SU-DHL-6 (cell line): Measurements from ENCODE around the gene GINS2.

Source experiments
- H2AFZ ChIP-seq: fragments of 200-600 bp; sonication (generic); 2 replicates; pipeline ENCODE4 v1.6.1; 2014; ENCODE audit warnings: low read depth, mild to moderate bottlenecking, moderate library complexity, mixed read lengths, antibody characterized with exemption, low read length; ENCODE audit not compliant: severe bottlenecking
- H3F3A ChIP-seq: fragments of 200-600 bp; shearing (Covaris generic); 2 replicates; pipeline ENCODE4 v1.6.0; 2016; ENCODE audit warnings: antibody characterized with exemption, mild to moderate bottlenecking; ENCODE audit not compliant: insufficient read depth
- H3K27ac ChIP-seq: fragments of 200-600 bp; sonication (generic); 2 replicates; pipeline ENCODE4 v1.5.1; 2016; ENCODE audit warnings: low read depth, mild to moderate bottlenecking, low read length, moderate library complexity, mixed read lengths
- H3K27me3 ChIP-seq: fragments of 200-600 bp; sonication (generic), shearing (Covaris generic); 2 replicates; pipeline ENCODE4 v1.6.0; 2014; ENCODE audit warnings: mild to moderate bottlenecking, low read length
- H3K36me3 ChIP-seq: fragments of 200-600 bp; sonication (generic); 2 replicates; pipeline ENCODE4 v1.6.1; 2014; ENCODE audit warnings: mild to moderate bottlenecking, low read length, mixed read lengths
- H3K4me2 ChIP-seq: fragments of 300-600, 200-600 bp; shearing (Covaris generic), sonication (generic); 2 replicates; pipeline ENCODE4 v1.6.0; 2014; ENCODE audit warnings: low read length, low read depth, mild to moderate bottlenecking; ENCODE audit not compliant: poor library complexity, severe bottlenecking
- H3K4me3 ChIP-seq: fragments of 200-600 bp; sonication (generic); 2 replicates; pipeline ENCODE4 v1.5.1; 2014; ENCODE audit warnings: antibody characterized with exemption, low read length, mild to moderate bottlenecking, mixed read lengths; ENCODE audit not compliant: insufficient read depth, poor library complexity, severe bottlenecking
- H3K79me2 ChIP-seq: fragments of 200-600 bp; sonication (generic); 2 replicates; pipeline ENCODE4 v1.6.1; 2014; ENCODE audit warnings: mild to moderate bottlenecking, low read length, moderate library complexity; ENCODE audit not compliant: insufficient read depth
- H3K9ac ChIP-seq: fragments of 200-600 bp; sonication (generic); 2 replicates; pipeline ENCODE4 v1.7.0; 2014; ENCODE audit warnings: mild to moderate bottlenecking, low read length
- H3K9me2 ChIP-seq: fragments of 200-600 bp; sonication (generic); replicated peaks from 2 replicates; pipeline ENCODE4 v1.6.1; 2014; ENCODE audit warnings: low read length; ENCODE audit not compliant: insufficient read depth
- H3K9me3 ChIP-seq: fragments of 200-600 bp; sonication (generic); 2 replicates; pipeline ENCODE4 v1.6.1; 2014; ENCODE audit warnings: low read length, mixed read lengths; ENCODE audit not compliant: insufficient read depth
- H4K20me1 ChIP-seq: fragments of 200-600 bp; sonication (generic); 2 replicates; pipeline ENCODE4 v1.6.1; 2014; ENCODE audit warnings: low read depth, mild to moderate bottlenecking, antibody characterized with exemption, low read length, moderate library complexity, mixed read lengths
- EZH2phosphoT487 ChIP-seq: fragments of 200-600 bp; sonication (generic), shearing (Covaris generic); conservative IDR thresholded peaks from 2 replicates; pipeline ENCODE4 v1.6.1; 2018; ENCODE audit warnings: mild to moderate bottlenecking, antibody characterized with exemption, low read length, moderate library complexity, mixed read lengths
- TF ChIP-seq, protein P1 (sequence below): fragments of 200-600 bp; sonication (generic); IDR thresholded peaks from one replicate; pipeline ENCODE4 v1.5.1; 2017; ENCODE audit warnings: antibody characterized with exemption, mild to moderate bottlenecking, low read length, moderate library complexity; ENCODE audit not compliant: insufficient read depth, poor library complexity, severe bottlenecking

Gene GINS2

DNA sequence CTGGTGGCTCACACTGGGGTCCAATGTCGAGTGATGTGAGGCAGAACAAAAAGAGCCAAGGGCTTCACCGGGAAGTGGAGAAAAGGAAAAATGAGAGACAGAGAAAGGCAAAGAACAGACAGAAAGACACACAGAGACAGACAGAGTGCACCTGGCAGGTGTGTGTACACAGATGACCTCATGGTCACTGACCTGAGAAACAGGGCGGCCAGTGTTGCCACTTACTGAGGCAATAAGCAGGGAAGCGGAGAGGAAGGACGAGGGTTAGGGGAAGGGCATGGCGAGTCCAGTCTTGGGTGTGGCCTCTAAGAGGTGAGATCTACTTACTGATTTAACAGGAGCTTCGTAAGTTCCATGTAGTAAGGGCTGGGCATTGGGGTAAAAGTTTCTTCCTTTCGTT, 7.5 kb downstream of the GINS2 start:
- H3K9me2 ChIP-seq = no peaks in the 10 kb centered on the region
- H3K9ac ChIP-seq = no peak overlapping the region
- peaks cover 4% of the 10 kb centered on the region; the same call in 1 of the 2 replicates for H4K20me1 ChIP-seq
- peaks cover 20% of the 10 kb centered on the region; the same call in 1 of the 2 replicates for H3K36me3 ChIP-seq
- H3K4me3 ChIP-seq = no peak overlapping the region
- no peaks in the 10 kb centered on the region for H3K27me3 ChIP-seq
- H3K27ac ChIP-seq = no peak overlapping the region
- H3F3A ChIP-seq = peaks cover 11% of the 10 kb centered on the region
- no peaks in the 10 kb centered on the region for H3K9me3 ChIP-seq
- H3K79me2 ChIP-seq = peaks cover 31% of the 10 kb centered on the region
- TF ChIP-seq, protein P1, sequence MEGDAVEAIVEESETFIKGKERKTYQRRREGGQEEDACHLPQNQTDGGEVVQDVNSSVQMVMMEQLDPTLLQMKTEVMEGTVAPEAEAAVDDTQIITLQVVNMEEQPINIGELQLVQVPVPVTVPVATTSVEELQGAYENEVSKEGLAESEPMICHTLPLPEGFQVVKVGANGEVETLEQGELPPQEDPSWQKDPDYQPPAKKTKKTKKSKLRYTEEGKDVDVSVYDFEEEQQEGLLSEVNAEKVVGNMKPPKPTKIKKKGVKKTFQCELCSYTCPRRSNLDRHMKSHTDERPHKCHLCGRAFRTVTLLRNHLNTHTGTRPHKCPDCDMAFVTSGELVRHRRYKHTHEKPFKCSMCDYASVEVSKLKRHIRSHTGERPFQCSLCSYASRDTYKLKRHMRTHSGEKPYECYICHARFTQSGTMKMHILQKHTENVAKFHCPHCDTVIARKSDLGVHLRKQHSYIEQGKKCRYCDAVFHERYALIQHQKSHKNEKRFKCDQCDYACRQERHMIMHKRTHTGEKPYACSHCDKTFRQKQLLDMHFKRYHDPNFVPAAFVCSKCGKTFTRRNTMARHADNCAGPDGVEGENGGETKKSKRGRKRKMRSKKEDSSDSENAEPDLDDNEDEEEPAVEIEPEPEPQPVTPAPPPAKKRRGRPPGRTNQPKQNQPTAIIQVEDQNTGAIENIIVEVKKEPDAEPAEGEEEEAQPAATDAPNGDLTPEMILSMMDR = no peak
- TF ChIP-seq EZH2phosphoT487 = no peak
- no peak overlapping the region for H2AFZ ChIP-seq
- H3K4me2 ChIP-seq = no peak overlapping the region

DNA sequence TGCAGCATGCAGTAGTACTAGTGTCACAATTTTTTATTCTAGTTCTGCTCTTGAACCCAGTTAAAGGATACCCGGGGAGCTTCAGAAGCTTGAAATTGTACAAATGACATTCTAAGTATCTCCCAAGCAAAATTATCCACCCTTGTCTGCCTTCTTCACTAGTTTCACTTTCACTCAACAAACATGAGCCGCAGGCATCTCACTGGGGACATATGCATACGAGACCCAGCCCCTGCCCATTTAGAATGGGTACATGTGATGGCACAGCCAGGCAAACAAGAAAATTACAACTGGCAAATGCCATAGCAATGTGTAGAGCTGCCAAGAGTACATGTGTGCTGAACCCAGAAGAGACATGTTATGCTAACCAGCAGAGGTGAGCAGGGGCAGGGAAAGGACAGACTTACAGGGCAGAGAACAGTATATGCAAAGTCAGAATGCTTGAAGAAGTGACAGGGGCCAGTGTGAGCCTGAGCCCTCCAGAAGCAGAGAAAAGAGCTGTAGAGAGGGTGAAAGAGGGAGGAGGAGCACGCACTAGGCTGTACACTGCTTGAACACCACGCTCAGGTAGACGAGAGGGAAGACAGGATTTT, 8.3 kb downstream of the GINS2 start:
- H3K27me3 ChIP-seq = no peaks in the 10 kb centered on the region
- no peak overlapping the region for H3K27ac ChIP-seq
- H3K79me2 ChIP-seq = peaks cover 26% of the 10 kb centered on the region
- H3K4me3 ChIP-seq = no peak overlapping the region
- no peaks in the 10 kb centered on the region for H3K9me3 ChIP-seq
- no peak overlapping the region for H3K4me2 ChIP-seq
- no peak overlapping the region for H2AFZ ChIP-seq
- no peak for TF ChIP-seq EZH2phosphoT487
- TF ChIP-seq, protein P1 = no peak
- H4K20me1 ChIP-seq = peaks cover 4% of the 10 kb centered on the region; the same call in 1 of the 2 replicates
- H3F3A ChIP-seq = peaks cover 3% of the 10 kb centered on the region; the same call in 1 of the 2 replicates
- H3K9me2 ChIP-seq = no peaks in the 10 kb centered on the region
- H3K36me3 ChIP-seq = peaks cover 24% of the 10 kb centered on the region; the same call in 1 of the 2 replicates
- no peak overlapping the region for H3K9ac ChIP-seq

DNA sequence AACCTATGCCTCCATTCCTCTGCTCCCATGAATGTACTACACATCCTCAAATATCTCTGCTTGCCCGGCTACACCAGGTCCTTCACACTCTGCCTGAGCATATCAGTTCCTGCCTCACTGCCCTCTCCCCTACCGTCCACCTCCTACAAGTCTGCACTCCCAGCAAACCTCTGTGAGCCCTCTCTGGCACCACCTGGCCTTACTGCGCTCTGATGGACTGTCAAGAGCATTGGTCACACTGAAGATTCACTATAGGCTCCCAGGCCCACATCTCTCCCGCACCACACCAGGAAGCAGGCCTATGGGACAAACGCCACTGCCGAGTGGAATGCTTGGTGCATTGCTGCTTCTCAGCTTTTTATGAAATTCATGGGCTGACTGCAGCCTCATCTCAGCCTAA, 8.9 kb downstream of the GINS2 start:
- Histone ChIP-seq H2AFZ (no peak overlapping the region), H3K27me3 (no peaks in the 10 kb centered on the region), H3K27ac (no peak overlapping the region), H3K36me3 (peaks cover 24% of the 10 kb centered on the region; the same call in 1 of the 2 replicates), H3K79me2 (peaks cover 22% of the 10 kb centered on the region), H3K9ac (no peak overlapping the region), H3F3A (no peaks in the 10 kb centered on the region), H3K4me3 (no peak overlapping the region), H3K9me3 (no peaks in the 10 kb centered on the region), H3K9me2 (no peaks in the 10 kb centered on the region), H3K4me2 (no peak overlapping the region), H4K20me1 (peaks cover 4% of the 10 kb centered on the region; the same call in 1 of the 2 replicates)
- no peak for TF ChIP-seq EZH2phosphoT487
- TF ChIP-seq, protein P1 = no peak
